Middle frontal gyrus (tissue), 1 donor: ENCODE measurements around the gene ARMH1.
"Not testable (repeated sequence)": the region's sequence is repeated elsewhere in the genome, so short reads cannot be mapped to it uniquely, and the experiment has no call there.

ENCODE experiments used
- DNase-seq: peaks from one replicate; pipeline ENCODE4 v3.0.0-alpha.2; 2015; ENCODE audit warnings: low spot score; ENCODE audit errors: extremely low spot score

ARMH1 gene

DNA sequence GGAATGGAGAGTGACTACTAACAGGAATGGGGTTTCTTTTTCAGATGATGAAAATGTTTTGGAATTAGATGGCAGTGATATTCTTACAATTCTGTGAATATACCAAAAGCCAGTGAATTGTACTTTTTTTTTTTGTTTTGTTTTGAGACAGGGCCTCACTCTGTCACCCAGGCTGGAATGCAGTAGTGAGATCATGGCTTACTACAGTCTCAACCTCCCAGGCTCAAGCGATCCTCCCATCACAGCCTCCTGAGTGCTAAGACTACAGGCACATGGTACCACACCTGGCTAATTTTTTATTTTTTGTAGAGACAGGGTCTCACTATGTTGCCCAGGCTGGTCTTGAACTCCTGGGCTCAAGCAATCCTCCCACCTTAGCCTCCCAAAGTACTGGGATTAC, 7.8 kb upstream of the ARMH1 start:
- not testable (repeated sequence) for DNase-seq

- no peak for DNase-seq
These were observed 3.5 kb upstream of the ARMH1 start for GRCh38 chr1:44670751-44671640.

DNA sequence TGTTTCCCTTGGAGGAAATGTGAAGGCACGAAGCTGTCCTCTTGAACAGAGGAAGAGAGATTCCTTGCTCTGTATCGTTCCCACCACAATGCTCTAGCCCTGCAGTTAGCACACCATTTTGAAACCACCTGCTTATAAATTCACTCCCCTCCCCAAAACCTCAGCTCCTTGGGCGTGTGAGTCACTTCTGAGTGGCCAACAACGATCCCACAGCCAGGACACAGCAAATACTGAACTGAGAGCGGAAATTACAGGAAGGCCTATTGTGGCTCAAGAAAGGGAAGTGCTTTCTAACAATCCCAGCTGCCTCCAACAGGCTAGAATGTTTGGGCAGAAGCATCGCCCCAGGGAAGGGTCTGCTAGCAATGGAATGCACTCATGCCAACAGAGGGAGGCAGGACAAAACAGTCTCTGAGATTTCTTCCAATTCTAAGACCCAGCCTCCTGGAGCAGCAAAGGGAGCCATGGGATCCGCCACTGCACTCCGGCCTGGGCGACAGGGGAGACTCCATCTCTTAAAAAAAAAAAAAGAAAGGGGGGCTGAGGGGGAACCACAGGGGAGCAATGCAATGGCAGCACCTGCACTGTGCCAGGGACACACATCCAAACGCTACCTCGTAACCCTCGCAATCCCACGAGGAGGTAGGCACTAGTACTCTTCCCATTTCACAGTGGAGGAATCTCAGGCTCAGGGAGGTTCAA, 2.1 kb upstream of the ARMH1 start:
- DNase-seq, result no peak

- no peak for DNase-seq
These were observed 1.4 kb upstream of the ARMH1 start for GRCh38 chr1:44672961-44673674.

- no peak for DNase-seq
These were observed 820 bp upstream of the ARMH1 start for GRCh38 chr1:44673675-44674112.

- DNase-seq, result no peak
These were observed 672 bp downstream of the ARMH1 start for GRCh38 chr1:44675186-44675585.

GRCh38 chr1:44676484-44677200, 2.1 kb downstream of the ARMH1 start:
- no peak for DNase-seq

DNA sequence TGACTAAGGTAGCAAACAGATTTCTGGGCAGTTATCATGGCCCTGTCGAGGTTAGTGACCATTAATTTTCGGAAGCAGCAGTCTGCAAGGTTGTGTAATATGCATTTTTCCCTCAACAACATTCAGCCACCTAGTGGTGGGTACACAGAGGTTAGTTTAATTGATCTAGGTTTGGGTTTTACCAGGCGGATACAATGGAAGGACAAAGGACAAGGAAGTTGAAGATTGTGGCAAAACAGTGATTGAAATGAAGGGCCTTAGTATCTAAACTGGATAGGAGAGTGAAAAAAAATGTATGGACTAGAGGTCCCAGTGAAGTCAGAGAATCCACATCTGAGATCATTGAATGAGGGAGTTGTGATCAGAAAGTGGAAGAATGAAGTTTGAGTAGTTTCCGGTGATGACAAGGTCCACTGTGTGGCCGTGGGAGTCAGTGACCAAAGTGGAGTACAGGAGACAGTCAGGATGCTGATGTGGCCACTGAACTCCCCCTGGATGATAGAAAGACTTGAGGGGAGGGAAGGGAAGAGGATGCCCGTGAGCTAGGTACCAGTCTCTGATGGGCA, 2.8 kb downstream of the ARMH1 start:
- no peak for DNase-seq

DNA sequence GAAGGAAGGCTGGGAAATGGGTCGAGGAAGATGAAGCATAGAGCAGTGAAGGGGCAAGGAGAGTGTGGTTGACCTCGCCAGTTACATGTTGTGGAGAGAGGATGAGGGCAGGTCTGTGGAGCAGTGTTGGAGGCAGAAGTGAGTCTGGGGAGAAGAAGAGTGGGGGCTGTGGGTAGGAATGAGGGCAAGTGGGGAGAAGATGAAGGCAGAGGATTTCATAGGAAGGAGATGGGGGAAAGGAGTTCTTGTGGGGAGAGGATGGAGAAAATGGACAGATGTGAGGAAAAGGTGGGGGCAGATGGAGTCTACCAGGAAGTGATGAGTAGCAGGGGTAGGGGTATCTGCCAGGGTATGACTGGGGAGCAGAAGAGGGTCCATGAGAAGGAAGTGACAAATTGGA, 3.6 kb downstream of the ARMH1 start:
- no peak for DNase-seq

- no peak for DNase-seq
These were observed 4.1 kb downstream of the ARMH1 start for GRCh38 chr1:44678626-44679025.

- DNase-seq, result no peak
These were observed 5.0 kb downstream of the ARMH1 start for GRCh38 chr1:44679468-44679867.

- no peak for DNase-seq
These were observed 7.7 kb downstream of the ARMH1 start for GRCh38 chr1:44681905-44682882.

- no peak for DNase-seq
These were observed 8.4 kb downstream of the ARMH1 start for GRCh38 chr1:44682883-44683265.

DNA sequence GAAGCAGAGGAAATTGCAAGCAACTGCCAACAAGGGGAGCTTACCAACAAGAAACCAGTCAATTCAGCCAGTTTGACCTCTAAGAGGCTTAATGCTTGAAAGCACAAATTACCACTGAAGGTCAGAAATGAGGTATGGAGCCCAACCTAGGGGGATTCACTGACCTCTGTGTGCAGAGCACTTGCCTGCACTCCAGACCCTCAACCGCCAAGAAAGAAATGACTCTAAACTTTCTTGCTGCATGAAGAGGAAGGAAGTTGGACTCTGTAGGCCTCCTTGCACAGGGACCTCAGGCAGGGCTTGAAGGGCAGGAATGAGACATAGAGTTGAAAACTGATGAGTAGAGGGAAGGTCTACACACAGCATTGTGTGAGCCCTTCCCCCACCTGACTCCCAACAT, 10.0 kb downstream of the ARMH1 start:
- no peak for DNase-seq

GRCh38 chr1:44685218-44685617, 10.7 kb downstream of the ARMH1 start:
- DNase-seq, result no peak

- no peak for DNase-seq
These were observed 11.4 kb downstream of the ARMH1 start for GRCh38 chr1:44685881-44686280.

DNA sequence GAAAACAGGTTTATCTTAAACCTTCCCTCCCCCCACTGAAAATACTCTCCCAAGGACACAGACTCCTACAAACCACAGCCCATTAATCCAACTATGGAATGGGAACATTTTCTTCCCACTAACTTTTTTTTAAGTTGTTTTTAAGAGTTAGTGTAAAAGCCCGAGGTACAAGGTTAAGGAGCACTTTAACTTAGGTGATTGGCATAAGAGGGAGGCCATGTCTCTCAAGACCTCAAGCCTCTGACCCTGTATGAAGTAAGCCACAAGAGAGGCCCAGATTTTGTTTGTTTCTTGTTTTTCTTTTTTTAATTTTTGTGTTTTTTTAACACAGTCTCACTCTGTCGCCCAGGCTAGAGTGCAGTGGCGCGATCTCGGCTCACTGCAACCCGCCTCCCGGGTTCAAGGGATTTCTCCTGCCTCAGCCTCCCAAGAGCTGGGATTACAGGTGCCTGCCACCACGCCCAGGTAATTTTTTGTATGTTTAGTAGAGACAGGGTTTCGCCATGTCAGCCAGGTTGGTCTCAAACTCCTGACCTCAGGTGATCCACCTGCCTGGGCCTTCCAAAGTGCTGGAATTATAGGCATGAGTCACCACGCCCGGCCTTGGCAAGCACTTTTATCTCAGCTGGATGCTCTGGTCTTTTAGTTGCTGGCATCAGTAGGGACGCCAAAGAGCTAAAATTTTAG, 14.4 kb downstream of the ARMH1 start:
- no peak for DNase-seq

DNA sequence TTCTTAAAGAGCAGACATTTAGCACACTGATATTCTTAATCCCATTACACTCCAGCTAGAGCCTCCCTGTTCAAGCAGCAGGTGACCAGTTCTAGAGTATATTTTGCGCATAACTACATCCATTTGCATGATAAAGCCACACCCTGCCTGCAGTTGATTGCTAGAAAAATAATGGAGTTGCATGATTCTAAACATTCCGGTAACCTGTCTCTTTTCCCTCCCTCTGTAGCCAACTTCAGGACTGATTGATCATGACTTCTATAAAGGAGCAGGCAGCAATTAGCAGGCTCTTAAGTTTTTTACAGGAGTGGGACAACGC, 14.9 kb downstream of the ARMH1 start:
- DNase-seq, result no peak

DNA sequence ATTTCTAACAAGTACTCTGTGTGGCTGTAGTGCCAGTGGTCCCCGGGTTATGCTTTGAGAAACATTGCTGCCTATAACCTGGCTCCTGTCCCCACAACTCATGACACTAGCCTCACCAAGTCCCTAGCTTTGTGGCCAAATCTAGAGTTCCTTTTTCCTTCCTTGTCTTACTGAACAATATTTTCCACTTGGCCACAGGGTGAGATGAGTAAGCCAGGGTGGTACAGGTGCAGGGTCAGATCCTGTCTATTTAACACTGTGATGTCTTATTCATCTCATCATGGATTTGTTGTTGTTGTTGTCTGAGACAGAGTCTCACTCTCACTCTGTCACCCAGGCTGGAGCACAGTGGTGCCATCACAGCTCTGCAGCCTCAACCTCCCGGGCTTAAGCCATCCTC, 18.6 kb downstream of the ARMH1 start:
- no peak for DNase-seq
